Measurements from ENCODE around the gene EPS8. TPM values are rescaled to one million over a fixed set of nuclear protein-coding genes. Genes with fewer than 3 reads are reported as not detected.

EPS8 gene
- total RNA-seq, 1 donor from 2014 or later: 0.89 TPM

GRCh38 chr12:15670756-15671155 lies 118.4 kb downstream of the EPS8 start:
- H3K9me3 Mint-ChIP-seq: no peaks in the 10 kb centered on the region
- H3K4me3 Mint-ChIP-seq: no peak overlapping the region
- H3K27me3 Mint-ChIP-seq: no peaks in the 10 kb centered on the region
- POLR2A ChIA-PET: no interaction called here
- no peaks in the 10 kb centered on the region for H3K4me1 Mint-ChIP-seq
- H3K36me3 Mint-ChIP-seq (ENCODE audit: low read depth): no peaks in the 10 kb centered on the region
- DNase-seq (no peak), ATAC-seq (ENCODE audit: low read depth) (no peak)
- no peak for TF ChIP-seq CTCF (IDR thresholded peaks at IDR 0.05)
- CTCF ChIA-PET: no interaction called here
- no peak overlapping the region for H3K27ac Mint-ChIP-seq
- intact Hi-C loops (cut with micrococcal nuclease): no loop called here

DNA sequence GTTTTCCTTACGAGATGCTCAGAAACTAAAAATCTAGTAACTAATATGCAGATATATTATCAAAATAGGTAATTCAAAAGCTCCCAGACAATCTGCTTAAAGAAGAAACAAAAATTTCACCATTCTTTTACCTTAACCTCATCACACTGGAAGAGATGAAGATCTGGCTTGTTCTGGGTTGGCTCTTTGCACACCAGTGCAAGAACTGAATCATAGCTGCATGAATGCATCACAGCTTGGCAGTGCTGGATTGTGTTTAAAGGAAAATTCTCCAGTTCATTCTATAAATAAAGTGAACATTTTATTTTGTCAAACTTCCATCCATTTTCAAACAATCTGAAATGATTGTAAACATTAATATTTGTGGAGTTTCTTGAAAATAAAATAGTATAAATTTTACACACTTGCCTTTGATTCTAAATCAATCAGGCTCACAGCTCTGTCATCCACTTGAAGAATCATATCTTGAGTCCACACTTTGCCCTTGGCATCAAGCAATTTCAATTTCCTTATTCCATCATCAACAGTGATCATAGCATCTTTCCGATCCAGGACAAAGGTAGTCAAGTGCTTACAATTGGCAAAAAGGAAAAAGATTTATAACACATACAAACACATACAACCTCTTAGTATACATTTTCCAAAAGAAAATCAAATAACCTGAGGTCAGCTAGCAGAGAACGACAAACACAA lies 119.8 kb downstream of the EPS8 start:
- ChIA-PET CTCF (no interaction called here), POLR2A (no interaction called here)
- Mint-ChIP-seq H3K9me3 (no peaks in the 10 kb centered on the region), H3K4me1 (no peaks in the 10 kb centered on the region), H3K4me3 (no peak overlapping the region), H3K27me3 (no peaks in the 10 kb centered on the region), H3K27ac (no peak overlapping the region), H3K36me3 (ENCODE audit: low read depth) (no peaks in the 10 kb centered on the region)
- intact Hi-C loops (cut with micrococcal nuclease): no loop called here
- TF ChIP-seq CTCF (IDR thresholded peaks at IDR 0.05): no peak
- no peak for DNase-seq
- no peak for ATAC-seq (ENCODE audit: low read depth)

DNA sequence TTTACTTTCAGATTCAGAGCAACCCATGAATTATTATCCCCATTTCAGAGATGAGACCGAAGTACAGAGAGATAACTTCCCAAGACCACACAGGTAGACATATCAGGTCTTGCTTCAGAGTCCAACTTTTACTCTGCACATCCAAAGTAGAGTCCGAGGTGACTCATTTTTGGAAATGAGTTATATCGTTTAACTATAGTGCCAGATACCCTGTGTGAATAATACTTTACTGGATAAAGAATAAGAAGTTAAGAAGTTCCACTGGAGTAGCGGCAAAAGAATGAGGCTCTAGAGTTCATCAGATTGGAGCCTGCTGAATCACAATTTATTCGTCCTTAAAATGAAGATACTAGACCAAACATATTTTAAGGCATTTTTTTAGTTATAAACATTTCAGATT lies 124.7 kb downstream of the EPS8 start:
- H3K9me3 Mint-ChIP-seq: no peaks in the 10 kb centered on the region
- H3K36me3 Mint-ChIP-seq (ENCODE audit: low read depth): no peaks in the 10 kb centered on the region
- peaks cover 2% of the 10 kb centered on the region for H3K27me3 Mint-ChIP-seq
- H3K4me1 Mint-ChIP-seq: no peaks in the 10 kb centered on the region
- no peak for ATAC-seq (ENCODE audit: low read depth)
- intact Hi-C loops (cut with micrococcal nuclease): no loop called here
- DNase-seq: no peak
- H3K4me3 Mint-ChIP-seq: no peak overlapping the region
- ChIA-PET POLR2A (no interaction called here), CTCF (no interaction called here)
- no peak for TF ChIP-seq CTCF (IDR thresholded peaks at IDR 0.05)
- H3K27ac Mint-ChIP-seq: no peak overlapping the region

GRCh38 chr12:15662983-15663659 lies 126.1 kb downstream of the EPS8 start:
- TF ChIP-seq CTCF (IDR thresholded peaks at IDR 0.05): no peak
- no peak for DNase-seq
- Mint-ChIP-seq H3K4me1 (no peaks in the 10 kb centered on the region), H3K9me3 (no peaks in the 10 kb centered on the region), H3K27me3 (peaks cover 3% of the 10 kb centered on the region), H3K27ac (no peak overlapping the region), H3K36me3 (ENCODE audit: low read depth) (no peaks in the 10 kb centered on the region), H3K4me3 (no peak overlapping the region)
- ATAC-seq (ENCODE audit: low read depth): no peak
- ChIA-PET CTCF (no interaction called here), POLR2A (interaction anchor here (0.5 kb wide), 1 partner anchor 54 kb away, joined by 3 read pairs; no protein-coding TSS in a partner anchor)
- intact Hi-C loops (cut with micrococcal nuclease): no loop called here

GRCh38 chr12:15662303-15662980 lies 126.7 kb downstream of the EPS8 start:
- no peaks in the 10 kb centered on the region for H3K36me3 Mint-ChIP-seq (ENCODE audit: low read depth)
- ATAC-seq (ENCODE audit: low read depth): no peak
- POLR2A ChIA-PET: interaction anchor here (0.5 kb wide), 1 partner anchor 53 kb away, joined by 3 read pairs; no protein-coding TSS in a partner anchor

More at GRCh38 chr12:15662303-15662980, 126.7 kb downstream of the EPS8 start:
- intact Hi-C loops (cut with micrococcal nuclease): no loop called here
- no peak for TF ChIP-seq CTCF (IDR thresholded peaks at IDR 0.05)
- Mint-ChIP-seq H3K27me3 (peaks cover 3% of the 10 kb centered on the region), H3K4me3 (no peak overlapping the region), H3K9me3 (no peaks in the 10 kb centered on the region), H3K4me1 (no peaks in the 10 kb centered on the region), H3K27ac (no peak overlapping the region)
- CTCF ChIA-PET: no interaction called here
- no peak for DNase-seq

Measured in activated B cell treated with CpG ODN at 0.5 μM for 24 hours (primary cell).